GM21529 (cell line): ENCODE results near the gene TNRC6A.

Source experiments
- ATAC-seq: cut with Tn5 transposase; IDR thresholded peaks from one replicate; pipeline ENCODE4 v1.9.1; 2021; ENCODE audit not compliant: unreplicated experiment

Gene TNRC6A

GRCh38 chr16:24863582-24864437, 134.4 kb downstream of the TNRC6A start:
- ATAC-seq: no peak

- ATAC-seq: no peak
Observed at GRCh38 chr16:24869033-24869432, 139.6 kb downstream of the TNRC6A start.

GRCh38 chr16:24871891-24872290, 142.4 kb downstream of the TNRC6A start:
- ATAC-seq: no peak

- ATAC-seq: no peak
Observed at GRCh38 chr16:24873028-24873427, 143.6 kb downstream of the TNRC6A start.

DNA sequence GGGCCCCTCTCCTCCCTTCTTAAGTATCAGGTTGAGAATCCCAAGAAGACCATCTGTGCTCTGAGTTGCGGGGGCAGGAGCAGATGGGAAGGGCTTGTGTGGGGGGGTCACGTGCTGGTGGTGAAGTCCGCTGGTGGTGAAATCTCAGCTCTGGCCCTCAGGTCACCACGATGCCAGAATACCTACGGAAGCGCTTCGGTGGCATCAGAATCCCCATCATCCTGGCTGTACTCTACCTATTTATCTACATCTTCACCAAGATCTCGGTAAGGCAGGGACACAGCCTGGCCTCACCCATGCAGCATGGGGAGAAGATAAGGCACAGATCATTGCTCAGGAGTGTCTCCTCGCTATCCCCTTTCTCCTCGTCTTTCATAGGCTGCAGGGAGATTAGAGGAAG, 146.0 kb downstream of the TNRC6A start:
- no peak for ATAC-seq
